GM12875 (cell line): Measurements from ENCODE around the gene CELF3.

Source experiments
- H3K4me3 ChIP-seq: one replicate; pipeline ENCODE4 v1.5.1; 2011; ENCODE audit warnings: low read depth, low read length, control low read depth
- TF ChIP-seq, protein P1 (sequence below): IDR thresholded peaks from 2 replicates; pipeline ENCODE4 v1.5.1; 2011; ENCODE audit warnings: low read depth, mild to moderate bottlenecking, control low read depth, inconsistent platforms, low read length, moderate library complexity, borderline replicate concordance; ENCODE audit not compliant: insufficient read depth

Gene CELF3

DNA sequence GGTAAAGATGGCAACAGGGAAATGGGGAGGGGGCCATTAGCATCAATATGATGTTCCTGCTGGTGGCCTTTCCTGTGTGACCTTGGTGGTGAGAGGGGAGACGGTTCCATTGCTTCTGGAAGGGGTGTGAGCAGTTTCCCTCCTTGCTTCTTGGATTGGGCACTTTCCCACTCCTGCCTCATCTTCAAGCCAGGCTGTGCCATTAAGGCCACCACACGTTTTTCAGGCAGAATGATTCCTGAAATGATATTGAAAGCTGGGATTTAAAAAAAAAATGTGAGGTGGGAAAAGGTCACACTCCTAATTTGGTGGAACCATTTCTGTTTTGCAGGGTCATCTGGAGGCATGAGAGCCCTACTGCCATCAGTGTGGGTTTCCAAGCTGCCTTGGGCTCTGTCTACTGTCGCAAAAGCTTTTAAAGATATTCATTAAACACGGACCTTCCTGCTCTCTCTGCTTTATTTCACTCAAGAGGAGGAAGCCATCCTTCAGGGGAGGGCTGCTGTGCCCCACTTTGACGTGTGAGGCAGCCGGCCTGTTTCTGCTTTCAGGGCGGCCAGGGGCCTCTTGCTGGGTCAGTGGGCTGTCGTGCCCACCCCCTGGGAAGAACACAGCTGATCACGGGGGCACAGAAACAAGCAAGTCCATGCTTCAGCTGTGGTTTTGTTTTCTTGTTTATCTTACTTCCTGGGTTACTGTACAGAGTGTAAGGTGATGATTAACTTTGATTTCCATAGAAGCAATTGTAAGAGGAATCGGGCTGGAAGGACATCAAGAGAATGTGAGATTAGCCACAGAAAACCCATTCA, 12.8 kb upstream of the CELF3 start:
- TF ChIP-seq, protein P1, sequence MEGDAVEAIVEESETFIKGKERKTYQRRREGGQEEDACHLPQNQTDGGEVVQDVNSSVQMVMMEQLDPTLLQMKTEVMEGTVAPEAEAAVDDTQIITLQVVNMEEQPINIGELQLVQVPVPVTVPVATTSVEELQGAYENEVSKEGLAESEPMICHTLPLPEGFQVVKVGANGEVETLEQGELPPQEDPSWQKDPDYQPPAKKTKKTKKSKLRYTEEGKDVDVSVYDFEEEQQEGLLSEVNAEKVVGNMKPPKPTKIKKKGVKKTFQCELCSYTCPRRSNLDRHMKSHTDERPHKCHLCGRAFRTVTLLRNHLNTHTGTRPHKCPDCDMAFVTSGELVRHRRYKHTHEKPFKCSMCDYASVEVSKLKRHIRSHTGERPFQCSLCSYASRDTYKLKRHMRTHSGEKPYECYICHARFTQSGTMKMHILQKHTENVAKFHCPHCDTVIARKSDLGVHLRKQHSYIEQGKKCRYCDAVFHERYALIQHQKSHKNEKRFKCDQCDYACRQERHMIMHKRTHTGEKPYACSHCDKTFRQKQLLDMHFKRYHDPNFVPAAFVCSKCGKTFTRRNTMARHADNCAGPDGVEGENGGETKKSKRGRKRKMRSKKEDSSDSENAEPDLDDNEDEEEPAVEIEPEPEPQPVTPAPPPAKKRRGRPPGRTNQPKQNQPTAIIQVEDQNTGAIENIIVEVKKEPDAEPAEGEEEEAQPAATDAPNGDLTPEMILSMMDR: no peak
- no peak overlapping the region for H3K4me3 ChIP-seq

- no peak overlapping the region for H3K4me3 ChIP-seq
- TF ChIP-seq, protein P1: no peak
Measured at GRCh38 chr1:151728151-151729054, 11.8 kb upstream of the CELF3 start.

DNA sequence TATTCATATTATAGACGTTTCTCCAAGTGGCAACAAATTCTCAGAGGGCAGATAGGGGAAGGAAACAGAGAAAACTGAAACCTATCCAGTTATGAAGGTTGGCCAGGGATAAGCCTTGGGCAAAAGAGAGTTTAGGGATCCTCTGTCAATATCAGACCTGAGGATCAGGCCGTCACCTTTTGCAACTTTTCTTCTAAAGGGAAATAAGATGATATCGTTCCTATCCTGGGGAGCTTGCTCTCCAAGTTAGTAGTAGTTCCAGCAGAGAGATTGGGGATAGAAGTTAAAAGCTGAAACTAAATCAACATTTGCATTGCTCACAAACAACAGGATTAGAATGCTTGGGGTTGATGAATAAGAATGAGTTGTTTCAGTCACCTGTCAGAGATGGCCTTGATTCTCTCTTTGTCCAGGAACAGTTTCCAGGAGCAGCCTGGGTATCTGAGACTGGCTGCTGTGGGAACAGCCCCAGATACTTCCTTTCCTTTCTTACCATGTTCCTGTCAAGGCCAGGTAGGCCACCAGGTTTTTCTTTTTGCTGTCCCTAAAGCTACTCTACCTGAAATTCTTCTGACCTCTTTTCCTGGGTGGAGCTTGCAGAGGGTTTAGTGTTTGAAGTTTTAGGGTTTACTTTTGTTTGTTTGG, 7.2 kb upstream of the CELF3 start:
- TF ChIP-seq, protein P1: no peak
- no peak overlapping the region for H3K4me3 ChIP-seq

DNA sequence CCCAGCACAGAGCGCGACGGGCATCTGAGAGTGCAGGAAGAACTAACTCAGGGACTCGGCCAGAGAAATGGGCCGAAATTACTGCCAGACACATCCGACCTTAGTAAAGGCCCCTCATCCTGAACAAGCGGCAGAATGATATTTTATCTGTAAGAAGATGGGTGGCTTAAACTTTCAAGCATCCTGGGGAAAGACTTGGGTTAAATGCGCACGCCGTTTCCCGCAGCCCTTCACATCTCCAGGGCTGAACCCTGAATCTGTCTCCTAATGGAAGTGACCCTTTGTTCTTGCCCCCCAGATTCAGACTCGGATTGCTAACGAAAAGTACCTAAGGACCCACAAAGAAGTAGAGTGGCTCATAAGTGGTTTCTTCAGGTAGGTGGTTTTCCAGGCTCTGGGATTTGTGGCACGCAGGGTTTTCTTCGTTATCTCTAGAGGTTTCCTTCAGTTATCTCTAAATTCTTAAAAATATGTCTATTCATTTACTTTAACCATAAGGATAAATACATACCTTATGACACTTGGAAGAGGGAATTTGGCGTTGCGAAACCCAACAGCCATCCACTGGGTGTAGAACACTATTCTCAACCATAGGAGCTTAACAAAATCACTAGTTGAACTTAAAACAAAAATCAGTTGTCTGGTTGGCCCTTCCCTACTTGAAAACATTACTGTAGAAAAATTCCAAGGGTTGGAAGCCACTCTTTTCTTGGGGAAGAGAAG, 5.3 kb upstream of the CELF3 start:
- peak overlapping the region; percentile 52 for H3K4me3 ChIP-seq
- TF ChIP-seq, protein P1: no peak

GRCh38 chr1:151720974-151721787, 4.6 kb upstream of the CELF3 start, which contains the start of gene RIIAD1:
Gene RIIAD1, plus strand, starts transcription at chr1:151721522. Its CDS starts 15 bp downstream, at chr1:151721537.
- TF ChIP-seq, protein P1: no peak
- H3K4me3 ChIP-seq: peak within 1 kb of the TSS; percentile 52

DNA sequence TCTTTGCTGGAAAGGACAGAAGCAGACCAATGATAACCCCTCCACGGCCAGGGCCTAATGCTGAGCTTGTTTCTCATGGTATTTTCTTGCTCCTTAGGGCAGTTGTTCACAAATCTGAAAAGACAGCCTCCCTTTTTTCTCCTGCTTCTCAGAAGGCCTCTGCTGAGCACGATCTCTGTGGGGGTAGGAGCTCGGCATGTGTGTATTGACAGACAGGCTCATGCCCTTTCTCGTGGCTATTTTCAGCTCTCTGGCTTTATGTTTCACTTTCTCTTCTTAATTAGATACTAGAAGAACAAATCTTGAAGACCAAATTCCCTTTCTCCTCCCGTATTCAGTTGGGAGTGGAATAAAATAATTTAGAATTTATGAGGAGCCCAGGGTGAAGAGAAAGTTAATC, 4.0 kb upstream of the CELF3 start:
- TF ChIP-seq, protein P1: no peak

More for the DNA sequence above, 4.0 kb upstream of the CELF3 start:
- peak overlapping the region; percentile 18 for H3K4me3 ChIP-seq
